AG04450 (cell line): Measurements from ENCODE around the gene SPRR2D. TPM values are rescaled to one million over a fixed set of nuclear protein-coding genes. Genes with fewer than 3 reads are reported as not detected.

Source experiments
- CTCF ChIA-PET: fragments of 300-600, 350-600 bp; formaldehyde crosslinking; extraction: SDS; loops from one replicate; lab custom pipeline; 2022; ENCODE audit warnings: antibody characterized with exemption, inconsistent platforms; lab: Charles Lee
- POLR2A ChIA-PET: fragments of 350-600 bp; formaldehyde crosslinking; extraction: SDS; loops from one replicate; lab custom pipeline; 2021; ENCODE audit warnings: antibody characterized with exemption, inconsistent platforms; lab: Yijun Ruan, JAX
- DNase-seq: peaks from one replicate; pipeline ENCODE4 v3.0.0-alpha.2; 2011; ENCODE audit warnings: low read depth, low spot score
- H3K27ac ChIP-seq: one replicate; pipeline ENCODE4 v1.5.1; 2012; ENCODE audit warnings: low read depth, low read length, control low read depth
- H3K27me3 ChIP-seq: one replicate; pipeline ENCODE4 v1.6.0; 2012; ENCODE audit warnings: low read length; ENCODE audit not compliant: control insufficient read depth, insufficient read depth
- H3K4me3 ChIP-seq: 2 replicates; pipeline ENCODE4 v1.5.1; 2011; ENCODE audit warnings: mild to moderate bottlenecking, low read depth, low read length, control low read depth
- H3K9me3 ChIP-seq: 2 replicates; pipeline ENCODE4 v1.5.1; 2012; ENCODE audit warnings: low read length; ENCODE audit not compliant: control insufficient read depth, insufficient read depth
- polyA minus RNA-seq: library from RNA; depleted of rRNA, polyadenylated mRNA; stranded (reverse); fragments of >200 nt; gene quantifications from 2 replicates; pipeline ENCODE4 v1.2.3, GENCODE V29; 2011; rRNA and poly(A)+ RNA removed
- polyA plus RNA-seq: library from polyadenylated mRNA; depleted of rRNA; stranded (reverse); fragments of >200 nt; gene quantifications from 2 replicates; pipeline ENCODE4 v1.2.3, GENCODE V29; 2011; rRNA removed
- TF ChIP-seq, protein P1 (sequence below): IDR thresholded peaks from 2 replicates; pipeline ENCODE4 v1.5.1; 2011; ENCODE audit warnings: low read depth, low read length, control low read depth, inconsistent platforms

The SPRR2D gene
- polyA plus RNA-seq = not detected in 2 replicates
- polyA minus RNA-seq = not detected in 2 replicates

- Histone ChIP-seq H3K27ac (no peak within 1 kb of the TSS), H3K9me3 (no peaks in the 10 kb centered on the region), H3K27me3 (no peaks in the 10 kb centered on the region), H3K4me3 (no peak within 1 kb of the TSS)
- TF ChIP-seq, protein P1, sequence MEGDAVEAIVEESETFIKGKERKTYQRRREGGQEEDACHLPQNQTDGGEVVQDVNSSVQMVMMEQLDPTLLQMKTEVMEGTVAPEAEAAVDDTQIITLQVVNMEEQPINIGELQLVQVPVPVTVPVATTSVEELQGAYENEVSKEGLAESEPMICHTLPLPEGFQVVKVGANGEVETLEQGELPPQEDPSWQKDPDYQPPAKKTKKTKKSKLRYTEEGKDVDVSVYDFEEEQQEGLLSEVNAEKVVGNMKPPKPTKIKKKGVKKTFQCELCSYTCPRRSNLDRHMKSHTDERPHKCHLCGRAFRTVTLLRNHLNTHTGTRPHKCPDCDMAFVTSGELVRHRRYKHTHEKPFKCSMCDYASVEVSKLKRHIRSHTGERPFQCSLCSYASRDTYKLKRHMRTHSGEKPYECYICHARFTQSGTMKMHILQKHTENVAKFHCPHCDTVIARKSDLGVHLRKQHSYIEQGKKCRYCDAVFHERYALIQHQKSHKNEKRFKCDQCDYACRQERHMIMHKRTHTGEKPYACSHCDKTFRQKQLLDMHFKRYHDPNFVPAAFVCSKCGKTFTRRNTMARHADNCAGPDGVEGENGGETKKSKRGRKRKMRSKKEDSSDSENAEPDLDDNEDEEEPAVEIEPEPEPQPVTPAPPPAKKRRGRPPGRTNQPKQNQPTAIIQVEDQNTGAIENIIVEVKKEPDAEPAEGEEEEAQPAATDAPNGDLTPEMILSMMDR = no peak
- no peak for DNase-seq
- CTCF ChIA-PET = no interaction called here
- POLR2A ChIA-PET = no interaction called here
These were observed at the start of gene SPRR2D for GRCh38 chr1:153040950-153041631. Gene SPRR2D (minus strand): TSS chr1:153041120. CDS start chr1:153040346, 774 bp downstream.

DNA sequence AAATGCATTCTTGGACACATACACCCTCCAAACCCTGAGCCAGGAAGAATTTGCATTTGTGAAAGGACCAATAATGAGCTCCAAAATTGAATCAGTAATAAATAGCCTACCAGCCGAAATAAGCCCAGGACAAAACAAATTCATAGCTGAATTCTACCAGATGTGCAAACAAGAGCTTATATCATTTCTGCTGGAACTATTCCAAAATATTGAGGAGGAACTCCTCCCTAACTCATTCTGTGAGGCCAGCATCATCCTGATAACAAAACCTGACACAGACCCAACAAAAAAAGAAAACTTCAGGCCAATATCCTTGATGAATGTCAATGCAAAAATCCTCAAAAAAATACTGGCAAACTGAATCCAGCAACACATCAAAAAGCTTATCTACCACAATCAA lies 46.7 kb upstream of the SPRR2D start:
- ChIA-PET CTCF (no interaction called here), POLR2A (no interaction called here)
- H3K27ac ChIP-seq = no peak overlapping the region

GRCh38 chr1:153081736-153082135 lies 40.8 kb upstream of the SPRR2D start:
- TF ChIP-seq, protein P1 = no peak
- H3K9me3 ChIP-seq = no peaks in the 10 kb centered on the region; the same call in 1 of the 2 replicates
- no peaks in the 10 kb centered on the region for H3K27me3 ChIP-seq
- no peak overlapping the region for H3K4me3 ChIP-seq
- POLR2A ChIA-PET = no interaction called here
- CTCF ChIA-PET = interaction anchor here (0.6 kb wide), 1 partner anchor 253 kb away, joined by 6 read pairs; no protein-coding TSS in a partner anchor
- no peak overlapping the region for H3K27ac ChIP-seq
- no peak for DNase-seq

More for the DNA sequence above, 46.7 kb upstream of the SPRR2D start:
- TF ChIP-seq, protein P1 = no peak
- DNase-seq = no peak
- Histone ChIP-seq H3K4me3 (no peak overlapping the region), H3K9me3 (no peaks in the 10 kb centered on the region; the same call in 1 of the 2 replicates), H3K27me3 (no peaks in the 10 kb centered on the region)

DNA sequence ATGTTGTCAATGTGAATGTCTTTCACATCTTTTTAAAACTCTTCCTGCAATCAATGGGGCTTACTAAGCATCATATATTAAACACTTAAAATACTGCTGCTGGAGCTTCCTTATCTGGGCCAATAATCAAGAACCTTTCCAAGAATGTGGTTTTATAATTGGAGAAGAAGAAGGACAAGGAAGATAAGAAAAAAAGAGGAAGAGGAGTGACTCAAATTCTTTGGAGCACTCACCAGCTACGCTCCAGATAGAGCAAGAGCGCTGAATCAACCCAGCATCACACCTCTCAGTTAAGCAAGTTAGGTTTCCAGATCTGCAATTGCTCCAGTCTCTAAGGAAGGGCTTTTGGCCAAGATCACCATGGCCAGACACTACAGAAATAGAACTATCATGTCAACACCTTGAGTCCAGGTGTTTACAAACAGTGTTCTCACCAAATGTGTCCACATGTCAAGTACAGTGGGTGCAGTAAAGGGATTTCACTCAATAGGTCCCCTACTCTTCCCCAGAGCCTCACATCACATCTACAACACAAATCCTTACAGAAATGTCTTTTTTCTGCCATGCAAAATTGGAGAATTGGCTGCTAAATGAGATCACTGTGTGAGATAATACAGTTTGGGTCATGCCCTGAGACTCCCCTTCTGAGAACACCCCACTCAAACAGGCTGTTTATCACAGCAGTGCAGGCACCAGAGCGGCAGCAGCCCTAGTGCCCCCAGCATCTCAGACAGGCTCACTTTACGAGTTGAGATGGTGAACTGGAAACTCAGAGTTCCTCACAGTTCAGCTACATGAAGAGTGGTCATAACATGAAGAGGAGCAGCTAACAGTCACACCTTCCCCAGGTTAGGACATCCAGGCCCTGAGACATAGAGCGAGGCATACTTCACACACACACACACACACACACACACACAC lies 32.1 kb upstream of the SPRR2D start:
- DNase-seq = no peak
- TF ChIP-seq, protein P1 = no peak
- H3K27ac ChIP-seq = no peak overlapping the region
- no peak overlapping the region for H3K4me3 ChIP-seq
- H3K27me3 ChIP-seq = no peaks in the 10 kb centered on the region
- no peaks in the 10 kb centered on the region for H3K9me3 ChIP-seq
- POLR2A ChIA-PET = no interaction called here
- CTCF ChIA-PET = no interaction called here
